OCI-LY1 (cell line): ENCODE data around the gene INS.

Source experiments
- H2AFZ ChIP-seq: fragments of 200-600 bp; sonication (generic), shearing (Covaris generic); 2 replicates; pipeline ENCODE4 v1.6.0; 2014; ENCODE audit warnings: antibody characterized with exemption, mild to moderate bottlenecking, low read length
- H3F3A ChIP-seq: fragments of 200-600 bp; sonication (generic), shearing (Covaris generic); 2 replicates; pipeline ENCODE4 v1.6.0; 2014; ENCODE audit warnings: mild to moderate bottlenecking, antibody characterized with exemption, low read length, moderate library complexity; ENCODE audit not compliant: insufficient read depth
- H3K27ac ChIP-seq: fragments of 200-600 bp; sonication (generic); 2 replicates; pipeline ENCODE4 v1.5.1; 2014; ENCODE audit warnings: low read length, mixed run types, mild to moderate bottlenecking, low read depth; ENCODE audit not compliant: poor library complexity, severe bottlenecking
- H3K27me3 ChIP-seq: fragments of 200-600 bp; sonication (generic); 2 replicates; pipeline ENCODE4 v1.6.0; 2014; ENCODE audit warnings: antibody characterized with exemption, mild to moderate bottlenecking, low read length, moderate library complexity; ENCODE audit not compliant: insufficient read depth
- H3K36me3 ChIP-seq: fragments of 200-600 bp; sonication (generic); 2 replicates; pipeline ENCODE4 v1.6.1; 2014; ENCODE audit warnings: mild to moderate bottlenecking, antibody characterized with exemption, low read length, moderate library complexity, mixed read lengths; ENCODE audit not compliant: insufficient read depth
- H3K4me1 ChIP-seq: fragments of 200-600 bp; sonication (generic); 2 replicates; pipeline ENCODE4 v1.5.1; 2014; ENCODE audit warnings: mild to moderate bottlenecking, low read length, moderate library complexity; ENCODE audit not compliant: insufficient read depth, severe bottlenecking
- H3K4me2 ChIP-seq: fragments of 200-600 bp; sonication (generic), shearing (Covaris generic); 2 replicates; pipeline ENCODE4 v1.6.1; 2014; ENCODE audit warnings: low read length
- H3K4me3 ChIP-seq: fragments of 200-600 bp; sonication (generic); 2 replicates; pipeline ENCODE4 v1.5.1; 2014; ENCODE audit warnings: low read length, low read depth, mild to moderate bottlenecking, mixed read lengths; ENCODE audit not compliant: poor library complexity, severe bottlenecking
- H3K79me2 ChIP-seq: fragments of 200-600 bp; shearing (Covaris generic); 2 replicates; pipeline ENCODE4 v1.6.1; 2016; ENCODE audit warnings: mixed run types, low read length, mixed read lengths; ENCODE audit not compliant: insufficient read depth
- H3K9ac ChIP-seq: fragments of 200-600 bp; sonication (generic), shearing (Covaris generic); 2 replicates; pipeline ENCODE4 v1.6.1; 2014; ENCODE audit warnings: mild to moderate bottlenecking, low read length, mixed read lengths
- H3K9me2 ChIP-seq: fragments of 200-600 bp; sonication (generic), shearing (Covaris generic); 2 replicates; pipeline ENCODE4 v1.6.1; 2014; ENCODE audit warnings: low read depth, mild to moderate bottlenecking, low read length, mixed read lengths
- H3K9me3 ChIP-seq: fragments of 200-600 bp; shearing (Covaris generic); 2 replicates; pipeline ENCODE4 v1.6.1; 2014; ENCODE audit warnings: low read length, mixed read lengths
- H4K20me1 ChIP-seq: fragments of 200-600 bp; sonication (generic), shearing (Covaris generic); 2 replicates; pipeline ENCODE4 v1.6.0; 2016; ENCODE audit warnings: mild to moderate bottlenecking, low read length; ENCODE audit not compliant: insufficient read depth
- EZH2 ChIP-seq: fragments of 200-600 bp; sonication (generic), shearing (Covaris generic); IDR thresholded peaks from 2 replicates; pipeline ENCODE4 v1.8.0; 2017; ENCODE audit warnings: borderline replicate concordance, mixed run types, mild to moderate bottlenecking, antibody characterized with exemption, low read length, moderate library complexity, mixed read lengths
- TF ChIP-seq, protein P1 (sequence below): fragments of 200-600 bp; sonication (generic), shearing (Covaris generic); IDR thresholded peaks from 2 replicates; pipeline ENCODE4 v1.5.1; 2017; ENCODE audit warnings: mild to moderate bottlenecking, antibody characterized with exemption, low read length, moderate library complexity, mixed read lengths

INS gene

DNA sequence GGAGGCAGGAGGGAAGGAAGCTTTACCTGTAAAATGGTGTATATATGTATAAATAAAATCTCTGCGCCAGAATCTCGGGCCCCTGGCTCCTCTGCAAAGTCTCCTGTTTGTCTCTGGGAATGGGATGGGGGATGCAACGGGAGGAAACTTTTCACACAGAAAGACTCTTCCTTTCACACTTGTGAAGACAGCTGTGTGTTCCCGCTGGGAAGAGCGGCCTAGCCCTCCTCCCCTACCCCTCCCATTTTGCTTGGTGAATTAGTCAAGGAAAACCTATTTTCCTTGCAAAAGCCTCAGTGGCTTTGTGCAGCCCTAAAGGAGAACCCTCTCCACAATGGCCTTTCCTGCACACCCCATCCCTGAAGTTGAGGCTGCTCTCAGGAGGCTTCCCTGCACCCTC, 12.4 kb downstream of the INS start:
- peaks cover 3% of the 10 kb centered on the region; the same call in 1 of the 2 replicates for H3K27me3 ChIP-seq
- H3F3A ChIP-seq = no peaks in the 10 kb centered on the region
- no peak overlapping the region for H3K9ac ChIP-seq
- H3K9me3 ChIP-seq = no peaks in the 10 kb centered on the region
- no peak overlapping the region for H2AFZ ChIP-seq
- H3K36me3 ChIP-seq = no peaks in the 10 kb centered on the region
- no peaks in the 10 kb centered on the region for H3K9me2 ChIP-seq
- H3K4me2 ChIP-seq = no peak overlapping the region
- H3K4me3 ChIP-seq = no peak overlapping the region
- H3K79me2 ChIP-seq = no peaks in the 10 kb centered on the region
- no peak for TF ChIP-seq EZH2
- TF ChIP-seq, protein P1, sequence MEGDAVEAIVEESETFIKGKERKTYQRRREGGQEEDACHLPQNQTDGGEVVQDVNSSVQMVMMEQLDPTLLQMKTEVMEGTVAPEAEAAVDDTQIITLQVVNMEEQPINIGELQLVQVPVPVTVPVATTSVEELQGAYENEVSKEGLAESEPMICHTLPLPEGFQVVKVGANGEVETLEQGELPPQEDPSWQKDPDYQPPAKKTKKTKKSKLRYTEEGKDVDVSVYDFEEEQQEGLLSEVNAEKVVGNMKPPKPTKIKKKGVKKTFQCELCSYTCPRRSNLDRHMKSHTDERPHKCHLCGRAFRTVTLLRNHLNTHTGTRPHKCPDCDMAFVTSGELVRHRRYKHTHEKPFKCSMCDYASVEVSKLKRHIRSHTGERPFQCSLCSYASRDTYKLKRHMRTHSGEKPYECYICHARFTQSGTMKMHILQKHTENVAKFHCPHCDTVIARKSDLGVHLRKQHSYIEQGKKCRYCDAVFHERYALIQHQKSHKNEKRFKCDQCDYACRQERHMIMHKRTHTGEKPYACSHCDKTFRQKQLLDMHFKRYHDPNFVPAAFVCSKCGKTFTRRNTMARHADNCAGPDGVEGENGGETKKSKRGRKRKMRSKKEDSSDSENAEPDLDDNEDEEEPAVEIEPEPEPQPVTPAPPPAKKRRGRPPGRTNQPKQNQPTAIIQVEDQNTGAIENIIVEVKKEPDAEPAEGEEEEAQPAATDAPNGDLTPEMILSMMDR = no peak
- no peaks in the 10 kb centered on the region for H4K20me1 ChIP-seq
- H3K27ac ChIP-seq = no peak overlapping the region
- no peaks in the 10 kb centered on the region for H3K4me1 ChIP-seq

DNA sequence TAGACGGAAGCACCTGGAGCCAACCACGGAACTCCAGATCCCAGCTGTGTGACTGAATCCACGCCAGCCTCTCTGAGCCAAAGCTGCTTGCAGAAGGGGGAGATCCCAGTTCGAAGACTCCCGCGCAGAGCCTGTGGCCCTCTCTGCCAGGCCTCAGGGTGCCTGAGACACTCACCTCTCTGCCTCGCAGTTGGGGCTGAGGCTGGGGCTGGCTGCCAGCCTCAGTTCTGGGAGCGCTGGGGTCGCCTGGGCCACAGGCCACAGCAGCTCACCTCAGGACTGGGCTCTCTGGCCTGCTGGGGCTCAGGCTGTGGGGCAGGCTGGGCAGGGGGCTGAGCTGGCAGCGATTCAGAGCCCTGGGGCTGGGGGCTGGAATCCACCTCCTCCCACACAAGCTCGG, 13.6 kb downstream of the INS start:
- Histone ChIP-seq H3K79me2 (no peaks in the 10 kb centered on the region), H3K4me2 (no peak overlapping the region), H3F3A (no peaks in the 10 kb centered on the region), H4K20me1 (no peaks in the 10 kb centered on the region), H3K9ac (no peak overlapping the region), H3K4me3 (no peak overlapping the region), H3K27me3 (peaks cover 3% of the 10 kb centered on the region; the same call in 1 of the 2 replicates), H3K9me2 (no peaks in the 10 kb centered on the region), H3K4me1 (no peaks in the 10 kb centered on the region), H3K27ac (no peak overlapping the region), H2AFZ (no peak overlapping the region), H3K9me3 (no peaks in the 10 kb centered on the region), H3K36me3 (no peaks in the 10 kb centered on the region)
- no peak for TF ChIP-seq EZH2
- TF ChIP-seq, protein P1 = no peak

DNA sequence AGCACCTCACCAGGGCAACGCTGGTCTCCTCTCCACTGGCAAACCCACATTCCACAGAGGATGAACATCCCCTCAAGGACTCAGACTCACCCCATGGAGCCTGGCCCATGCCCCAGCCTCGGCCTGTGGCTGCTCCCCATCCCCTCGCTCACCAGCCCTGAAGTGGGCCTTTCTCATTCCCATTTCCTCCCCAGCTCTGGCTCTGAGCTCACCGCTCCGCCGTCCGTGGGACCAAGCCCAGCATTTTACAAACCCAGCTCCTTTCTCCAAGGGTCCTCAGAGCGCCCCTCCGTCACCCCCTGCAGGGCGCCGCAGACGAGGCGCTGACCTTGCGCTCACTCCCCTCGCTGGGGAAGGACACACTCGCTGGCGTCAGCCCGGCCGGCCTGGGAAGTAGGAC, 15.0 kb downstream of the INS start:
- no peaks in the 10 kb centered on the region for H3K4me1 ChIP-seq

More for the DNA sequence above, 15.0 kb downstream of the INS start:
- H3K9me2 ChIP-seq = no peaks in the 10 kb centered on the region
- no peaks in the 10 kb centered on the region for H3K36me3 ChIP-seq
- no peaks in the 10 kb centered on the region for H3F3A ChIP-seq
- H3K4me2 ChIP-seq = no peak overlapping the region
- no peak overlapping the region for H3K9ac ChIP-seq
- H4K20me1 ChIP-seq = no peaks in the 10 kb centered on the region
- H3K27ac ChIP-seq = no peak overlapping the region
- H3K9me3 ChIP-seq = no peaks in the 10 kb centered on the region
- no peak overlapping the region for H2AFZ ChIP-seq
- H3K4me3 ChIP-seq = no peak overlapping the region
- no peaks in the 10 kb centered on the region for H3K79me2 ChIP-seq
- TF ChIP-seq, protein P1 = no peak
- no peak for TF ChIP-seq EZH2
- peaks cover 3% of the 10 kb centered on the region; the same call in 1 of the 2 replicates for H3K27me3 ChIP-seq
